ENCODE measurements around the gene MED27.

Gene MED27

DNA sequence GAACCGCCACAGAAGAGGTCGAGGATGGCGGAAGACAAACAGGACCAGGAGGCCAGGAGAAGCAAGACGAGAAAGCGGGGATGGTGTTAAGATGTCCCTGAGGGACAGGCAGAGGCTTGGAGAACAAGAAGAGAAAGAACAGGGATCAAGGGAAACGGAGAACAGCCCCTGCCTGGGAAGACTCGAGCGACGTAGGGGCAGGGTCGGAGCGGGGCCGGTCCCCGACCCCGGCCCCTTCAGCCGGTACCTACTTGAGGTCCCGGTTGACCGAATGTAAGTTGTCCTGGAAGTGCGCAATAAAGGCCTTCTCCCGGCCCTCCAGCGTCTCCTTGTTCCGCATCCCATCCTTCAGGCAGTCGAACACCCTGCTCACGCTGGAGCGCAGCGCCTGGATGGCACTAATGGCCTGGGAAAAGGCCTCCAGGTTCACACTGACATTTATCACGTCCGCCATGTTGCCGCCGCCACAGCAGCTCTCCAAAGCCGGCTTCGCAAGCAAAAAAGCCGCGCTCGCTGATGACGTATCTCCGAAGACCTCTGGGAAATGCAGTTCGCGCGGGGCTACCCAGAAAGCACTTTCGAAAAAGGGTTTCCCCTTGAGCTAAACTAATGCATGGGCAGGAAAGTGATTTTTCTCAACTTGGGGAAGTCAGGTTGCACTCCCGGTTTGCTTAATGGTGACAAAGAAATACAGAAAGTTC lies at the start of gene MED27:
MED27 (minus strand) TSS at position 477 of the 701 bp plus-strand sequence; CDS start at position 454, 23 bp downstream.
- peak; percentile 91 for DNase-seq (ENCODE audit: low spot score)

- DNase-seq (ENCODE audit: low spot score), result no peak
Observed at GRCh38 chr9:132127888-132128534, 48.3 kb upstream of the MED27 start.

GRCh38 chr9:132126680-132127236 lies 47.1 kb upstream of the MED27 start:
- DNase-seq (ENCODE audit: low spot score), result no peak

GRCh38 chr9:132125944-132126679 lies 46.4 kb upstream of the MED27 start:
- no peak for DNase-seq (ENCODE audit: low spot score)

- DNase-seq (ENCODE audit: low spot score), result no peak
Observed at GRCh38 chr9:132125361-132125760, 45.7 kb upstream of the MED27 start.

DNA sequence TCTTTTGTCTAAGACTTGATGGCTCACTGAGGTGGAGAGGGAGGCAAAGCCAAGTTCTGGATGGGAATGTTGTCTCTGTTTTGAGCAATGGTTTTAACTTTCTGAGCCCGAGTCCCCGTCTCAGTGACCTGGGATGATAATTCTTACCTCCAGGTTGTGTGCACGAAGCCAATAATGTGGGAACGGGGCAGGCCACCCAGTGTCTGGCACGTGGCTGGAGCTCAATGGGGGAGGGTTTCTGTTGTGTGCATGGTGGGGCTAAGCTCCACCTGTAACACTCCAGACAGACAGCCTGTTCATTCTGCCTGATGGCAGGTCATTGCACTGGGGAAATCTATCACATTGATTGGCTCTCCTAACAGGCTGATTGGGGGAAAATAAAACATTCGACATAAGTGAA lies 45.1 kb upstream of the MED27 start:
- no peak for DNase-seq (ENCODE audit: low spot score)

DNA sequence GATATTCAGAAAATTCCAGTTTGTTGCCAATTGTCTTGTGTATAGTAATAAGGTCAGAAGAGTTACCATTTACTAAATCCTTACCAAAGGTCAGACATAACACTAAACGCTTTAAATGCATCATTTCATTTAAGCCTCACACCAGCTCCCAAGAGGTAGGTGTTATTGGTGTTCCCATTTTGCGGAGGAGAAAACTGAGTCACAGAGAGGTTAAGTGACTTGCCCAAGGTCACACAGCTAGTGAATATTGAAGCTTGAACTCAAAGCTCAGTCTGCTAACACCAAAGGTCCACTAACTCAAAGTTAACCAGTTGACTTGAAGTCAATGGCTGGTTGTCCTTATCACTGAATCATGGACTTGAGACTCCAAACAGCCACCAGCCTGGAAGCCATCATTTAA lies 41.4 kb upstream of the MED27 start:
- DNase-seq (ENCODE audit: low spot score), result no peak

DNA sequence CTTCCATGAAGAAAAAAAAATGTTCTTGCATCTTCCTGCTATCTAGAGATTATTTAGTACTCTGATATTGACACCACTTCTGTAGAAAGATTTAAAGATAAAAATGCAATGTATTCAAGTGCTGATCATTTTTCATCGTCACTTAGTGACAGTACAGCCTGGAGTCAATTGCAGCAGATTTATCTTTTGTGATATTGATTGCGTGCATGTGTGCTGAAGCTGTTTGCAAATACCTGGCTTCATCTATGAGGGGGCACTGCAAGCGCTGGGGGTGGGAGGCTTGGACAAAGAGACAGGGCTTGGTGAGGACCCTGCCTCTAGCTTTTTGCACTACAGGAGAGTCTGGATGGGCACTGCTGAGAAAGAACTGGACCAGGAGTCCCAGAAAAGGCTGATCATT lies 38.0 kb upstream of the MED27 start:
- DNase-seq (ENCODE audit: low spot score), result no peak

GRCh38 chr9:132116583-132116982 lies 36.9 kb upstream of the MED27 start:
- no peak for DNase-seq (ENCODE audit: low spot score)

DNA sequence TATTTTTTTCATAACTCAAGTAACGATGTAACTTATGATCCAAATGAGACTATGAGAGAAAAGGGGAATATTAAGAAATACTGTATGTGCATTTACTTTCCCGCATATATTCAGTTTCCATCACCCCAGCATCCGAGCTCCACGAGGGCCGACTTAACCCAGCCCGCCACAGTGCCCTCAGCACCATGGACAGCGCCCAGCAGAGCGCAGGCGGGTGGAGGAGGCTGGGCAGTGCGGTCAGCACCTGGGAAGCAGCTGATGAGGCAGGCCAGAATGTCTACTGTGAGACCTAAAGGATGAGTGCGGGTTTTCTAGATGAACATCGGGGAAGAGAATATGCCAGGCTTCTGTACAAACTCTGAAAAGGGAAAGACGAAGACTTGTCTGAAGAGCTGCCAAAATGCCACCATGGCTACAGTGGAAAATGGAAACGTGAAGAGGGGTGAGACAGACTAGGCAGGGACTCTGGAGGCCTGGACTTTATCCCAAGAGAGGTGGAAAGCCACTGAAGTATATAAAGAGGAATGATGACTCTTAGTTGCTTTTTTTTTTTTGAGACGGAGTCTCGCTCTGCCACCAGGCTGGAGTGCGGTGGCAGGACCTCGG lies 34.5 kb upstream of the MED27 start:
- peak; percentile 22 for DNase-seq (ENCODE audit: low spot score)

- DNase-seq (ENCODE audit: low spot score), result no peak
Observed at GRCh38 chr9:132109291-132109690, 29.6 kb upstream of the MED27 start.

- no peak for DNase-seq (ENCODE audit: low spot score)
Observed at GRCh38 chr9:132108728-132109127, 29.1 kb upstream of the MED27 start.

- no peak for DNase-seq (ENCODE audit: low spot score)
Observed at GRCh38 chr9:132099741-132100407, 20.2 kb upstream of the MED27 start.

GRCh38 chr9:132099167-132099566 lies 19.5 kb upstream of the MED27 start:
- no peak for DNase-seq (ENCODE audit: low spot score)

GRCh38 chr9:132094314-132094791 lies 14.7 kb upstream of the MED27 start:
- DNase-seq (ENCODE audit: low spot score), result no peak

DNA sequence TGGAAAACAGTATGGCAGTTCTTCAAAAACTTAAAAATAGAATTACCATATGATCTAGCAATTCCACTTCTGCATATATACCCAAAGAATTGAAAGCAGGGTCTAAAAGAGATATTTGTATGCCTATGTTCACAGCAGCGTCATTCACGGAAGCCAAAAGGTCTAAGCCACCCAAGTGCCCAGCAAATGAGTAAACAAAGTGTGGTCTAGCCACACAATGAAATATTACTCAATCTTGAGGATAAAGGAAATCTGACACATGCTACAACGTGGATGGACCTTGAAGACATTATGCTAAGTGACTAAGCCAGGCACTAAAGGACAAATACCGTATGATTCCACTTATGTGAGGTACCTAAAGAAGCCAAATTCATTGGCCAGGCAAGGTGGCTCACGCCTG lies 11.1 kb upstream of the MED27 start:
- DNase-seq (ENCODE audit: low spot score), result no peak

GRCh38 chr9:132087438-132088030 lies 7.9 kb upstream of the MED27 start:
- no peak for DNase-seq (ENCODE audit: low spot score)

DNA sequence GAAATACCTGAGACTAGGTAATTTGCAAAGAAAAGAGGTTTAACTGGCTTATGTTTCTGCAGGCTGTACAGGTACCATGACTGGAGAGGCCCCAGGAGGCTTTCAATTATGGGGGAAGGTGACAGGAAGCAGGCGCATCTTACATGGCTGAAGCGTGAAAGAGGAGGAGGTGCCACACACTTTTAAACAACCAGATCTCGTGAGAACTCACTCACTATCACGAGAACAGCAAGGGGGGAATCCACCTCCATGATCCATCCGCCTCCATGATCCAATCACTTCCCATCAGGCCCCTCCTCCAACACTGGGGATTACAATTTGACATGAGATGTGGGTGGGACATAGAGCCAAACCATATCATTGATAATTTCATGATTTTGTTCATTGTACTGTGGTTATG lies 2.5 kb upstream of the MED27 start:
- DNase-seq (ENCODE audit: low spot score), result no peak

DNA sequence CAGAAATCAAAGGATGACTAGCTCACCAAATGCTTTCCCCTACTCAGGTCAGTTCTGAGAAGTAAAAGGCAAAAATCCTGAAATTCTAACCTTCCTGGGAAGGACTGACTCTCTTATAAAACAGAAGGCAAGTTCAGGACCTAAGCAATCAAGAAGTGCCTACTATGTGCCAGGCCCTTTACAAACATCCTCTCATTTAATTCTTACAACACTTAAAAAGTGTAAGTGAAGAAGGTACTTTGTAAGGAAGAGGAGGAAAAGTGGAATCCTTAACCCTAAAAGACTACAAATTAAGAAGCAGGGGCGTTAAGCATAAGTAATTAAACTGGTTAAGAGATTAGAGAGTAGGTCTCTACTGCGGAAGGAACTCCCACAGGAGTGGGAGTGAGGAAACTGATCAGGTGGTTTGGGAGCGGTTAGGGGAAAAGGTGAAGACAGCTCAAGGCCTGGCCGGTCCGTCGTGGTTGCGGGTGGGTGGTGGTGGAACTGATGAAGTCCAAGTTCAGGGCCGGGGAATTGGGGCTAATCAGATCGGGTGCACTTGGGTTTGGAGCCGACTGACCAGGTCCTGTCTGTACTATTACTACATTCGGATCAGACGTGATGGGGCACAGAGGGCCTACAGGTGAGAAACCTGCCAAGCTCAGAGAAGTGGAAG lies 839 bp downstream of the MED27 start:
- DNase-seq (ENCODE audit: low spot score), result peak; percentile 7

DNA sequence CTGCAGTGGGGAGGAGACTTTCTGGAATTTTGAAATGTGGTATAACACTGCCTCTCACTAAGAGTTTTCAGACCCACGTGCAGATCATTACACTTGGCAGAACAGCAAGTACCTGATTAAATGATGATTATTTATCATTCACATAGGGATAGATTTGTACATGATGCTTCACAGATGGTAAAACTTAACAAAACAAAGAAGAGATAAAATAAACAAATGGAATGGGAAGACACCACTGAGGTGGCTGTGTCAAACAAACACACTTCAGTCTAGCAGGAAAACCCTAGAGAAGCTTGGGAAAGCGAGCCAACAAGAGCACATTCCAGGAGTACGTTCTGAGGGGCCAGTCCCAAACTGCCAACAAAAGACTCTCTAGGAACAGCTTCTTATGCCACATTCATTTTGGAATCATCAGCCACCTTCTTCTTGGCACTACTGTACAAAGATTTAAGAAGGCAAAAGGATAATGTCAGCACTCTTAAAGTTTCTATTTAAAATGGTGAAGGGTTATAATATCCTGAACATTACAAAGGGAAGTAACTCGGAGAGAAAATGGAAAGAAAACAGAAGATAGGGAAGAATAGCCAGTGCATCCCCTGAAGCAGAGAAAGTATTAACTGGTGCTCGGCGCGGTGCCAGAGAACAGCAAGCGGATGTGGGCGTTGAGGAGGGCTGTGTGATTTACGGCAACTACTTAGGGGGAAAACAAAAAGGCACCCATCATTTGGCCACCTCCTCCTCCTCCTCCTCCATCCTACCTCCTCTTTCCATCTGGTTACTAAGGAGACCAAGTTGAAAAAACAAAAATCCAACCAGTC lies 1.6 kb downstream of the MED27 start:
- no peak for DNase-seq (ENCODE audit: low spot score)

Data from hematopoietic multipotent progenitor cell treated with erythropoietin and hydrocortisone succinate and interleukin-3 and kit ligand, for 15 days (in vitro differentiated cells).